ENCODE measurements around the gene RAI1.

RAI1 gene

DNA sequence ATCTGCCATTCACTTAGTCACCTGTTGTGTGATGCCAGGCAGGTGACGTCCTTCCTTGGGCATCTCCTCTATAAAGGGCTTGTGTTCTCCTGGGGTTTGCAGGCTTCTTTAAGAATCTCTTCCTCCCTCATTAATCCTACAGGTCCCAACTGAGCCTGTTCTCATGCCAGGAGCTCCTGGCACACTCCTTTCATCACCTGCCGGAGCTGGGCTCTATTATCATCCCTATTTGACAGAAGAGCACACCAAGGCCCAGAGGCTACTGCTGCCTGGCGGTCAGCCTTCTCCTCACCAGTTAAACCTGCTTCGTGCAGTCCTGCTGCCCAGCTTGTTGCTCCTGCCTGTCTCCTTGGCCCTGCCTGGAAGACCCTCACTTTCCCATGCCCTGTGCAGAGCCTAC, 51.2 kb downstream of the RAI1 start:
- DNase-seq (ENCODE audit: low spot score), result peak; percentile 45

DNA sequence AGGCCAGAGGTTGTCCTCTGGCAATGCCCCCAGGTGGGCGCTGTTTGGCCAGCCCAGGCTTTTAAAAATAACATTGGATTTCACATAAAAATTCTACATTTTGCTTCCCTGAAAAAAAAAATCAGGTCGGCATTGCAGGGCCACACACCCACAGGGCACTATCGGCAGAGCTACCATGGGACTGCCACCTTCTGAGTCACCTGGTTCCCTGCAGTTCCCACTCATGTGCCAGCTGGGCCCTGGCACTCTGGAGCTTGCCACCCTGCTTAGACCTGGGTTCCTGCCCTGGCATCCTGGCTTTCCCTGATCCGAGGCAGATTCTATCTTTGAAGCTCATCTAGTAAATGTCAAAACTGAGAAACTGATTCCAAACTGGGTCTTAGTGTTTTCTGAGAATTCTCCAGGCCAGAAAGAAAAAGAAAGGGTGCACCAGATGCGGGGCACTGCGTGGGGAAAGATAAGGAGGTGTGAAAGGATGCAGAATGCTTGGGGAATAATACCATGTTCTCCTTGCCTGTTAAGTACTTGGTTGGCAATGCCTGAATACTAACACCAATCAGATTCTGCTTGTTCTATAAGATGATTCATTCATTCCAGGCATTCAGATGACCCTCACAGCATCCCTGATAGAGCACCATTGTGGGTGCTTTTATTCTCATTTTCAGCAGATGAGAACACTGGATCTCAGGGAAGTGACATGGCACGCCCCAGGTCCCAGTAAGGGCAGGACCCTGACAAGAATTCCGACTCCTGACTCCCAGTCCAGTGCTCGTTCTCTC, 51.8 kb downstream of the RAI1 start:
- peak; percentile 69 for DNase-seq (ENCODE audit: low spot score)

DNA sequence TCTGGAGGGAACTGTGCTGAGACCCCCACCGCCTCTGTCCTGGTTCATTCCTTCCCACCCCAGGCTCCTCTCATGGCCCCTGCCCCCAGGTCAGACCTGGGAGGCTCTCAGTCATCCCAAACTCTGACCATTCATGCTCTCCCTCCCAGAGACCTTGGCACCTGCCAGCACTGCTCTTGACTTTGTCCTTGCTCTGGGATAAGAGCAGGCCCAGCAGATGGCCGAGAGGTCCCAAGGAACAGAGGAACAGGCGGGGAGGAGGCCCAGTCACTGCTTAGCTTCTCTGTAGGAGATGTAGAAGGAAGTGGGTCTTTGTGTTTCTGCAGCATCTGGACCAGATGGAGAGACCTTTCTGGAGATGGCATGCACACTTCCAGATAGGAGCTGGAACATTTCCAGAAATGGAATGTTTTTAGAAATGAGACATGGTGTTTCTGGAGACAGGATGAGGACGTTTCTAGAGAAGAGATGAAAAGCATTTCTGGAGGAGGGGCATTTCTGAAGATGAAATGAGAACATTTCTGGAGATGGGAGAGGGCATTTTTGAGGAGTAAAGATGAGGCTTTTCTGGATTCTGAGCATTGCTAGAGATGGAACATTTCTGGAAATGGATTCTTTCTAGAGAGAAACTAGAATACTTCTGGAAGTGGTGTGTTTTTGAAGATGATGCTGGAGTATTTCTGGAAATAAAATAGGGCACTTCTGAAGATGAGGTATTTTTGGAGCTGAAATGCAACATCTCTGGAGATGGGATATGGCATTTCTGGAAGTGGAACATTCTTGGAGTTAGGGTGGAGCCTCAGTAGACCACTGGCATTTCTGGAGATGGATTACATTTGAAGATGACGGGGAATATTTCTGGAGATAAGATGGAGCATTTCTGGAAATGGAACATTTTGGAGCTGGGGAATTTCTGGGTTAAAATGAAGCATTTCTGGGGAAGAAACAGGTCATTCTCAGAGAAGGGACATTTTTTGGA, 55.2 kb downstream of the RAI1 start:
- no peak for DNase-seq (ENCODE audit: low spot score)

DNA sequence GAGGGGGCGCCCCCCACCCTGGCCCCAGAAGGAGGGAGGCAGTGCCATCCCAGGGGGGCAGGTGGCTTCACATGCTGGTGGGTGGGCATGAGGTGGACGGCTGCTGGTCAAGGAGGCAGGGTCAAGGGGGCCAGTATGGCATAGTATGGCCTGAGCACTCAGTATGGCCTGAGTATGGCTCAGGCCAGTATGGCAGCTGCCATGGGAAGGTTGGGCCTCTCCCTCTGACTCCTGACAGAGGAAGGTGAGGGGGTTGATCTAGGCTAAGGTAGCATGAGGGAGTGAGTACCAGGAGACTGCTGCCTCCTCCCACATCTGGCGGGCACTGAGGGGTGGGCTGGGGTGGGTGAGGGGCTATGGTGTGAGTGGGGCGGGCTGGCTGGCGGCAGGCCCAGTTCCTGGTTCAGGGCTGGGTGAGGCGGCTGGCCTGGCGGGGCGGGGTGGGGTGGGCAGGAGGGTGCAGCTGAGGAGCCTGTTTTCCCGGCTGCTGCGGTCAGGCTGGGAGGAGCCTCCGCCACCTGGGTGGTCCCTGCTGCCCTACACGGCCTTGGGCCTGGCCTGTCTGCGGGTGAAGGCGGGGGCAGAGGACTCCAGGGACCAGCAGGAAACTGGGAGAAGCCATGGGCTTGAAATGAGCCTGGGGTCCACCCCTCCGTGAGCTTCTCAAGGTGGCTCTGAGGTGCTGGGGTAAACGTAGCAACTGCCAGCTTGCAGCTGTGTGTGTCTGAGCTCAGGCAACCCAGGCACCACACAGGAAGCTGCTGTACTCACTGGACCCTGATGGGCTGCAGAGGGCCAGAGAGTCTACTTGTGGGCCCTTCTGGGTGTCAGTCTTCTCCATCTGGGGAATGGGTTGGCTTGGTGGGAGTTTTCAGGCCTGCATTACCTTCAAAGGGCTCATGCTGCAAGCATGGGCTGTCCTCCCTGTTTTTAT, 57.0 kb downstream of the RAI1 start:
- peak; percentile 43 for DNase-seq (ENCODE audit: low spot score)

DNA sequence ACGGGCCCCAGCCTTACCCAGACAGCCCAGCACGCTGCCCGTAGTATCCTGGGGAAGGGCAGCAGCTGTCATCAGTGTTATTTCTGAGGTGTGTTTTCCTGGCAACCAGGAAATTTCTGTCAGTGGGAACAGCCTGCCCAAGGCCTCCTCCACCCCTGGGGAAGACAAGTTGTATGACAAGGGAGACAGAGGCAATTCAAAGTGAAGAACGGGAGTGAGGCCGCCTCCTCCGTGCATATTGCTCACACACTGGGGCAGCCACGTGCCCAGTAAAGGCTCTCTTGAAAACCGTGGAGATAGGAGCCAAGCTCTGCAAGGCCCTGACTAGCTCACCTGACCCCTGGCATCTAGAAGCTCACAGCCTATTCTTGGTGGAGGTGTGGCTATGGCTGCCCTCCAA, 57.6 kb downstream of the RAI1 start:
- DNase-seq (ENCODE audit: low spot score), result no peak

DNA sequence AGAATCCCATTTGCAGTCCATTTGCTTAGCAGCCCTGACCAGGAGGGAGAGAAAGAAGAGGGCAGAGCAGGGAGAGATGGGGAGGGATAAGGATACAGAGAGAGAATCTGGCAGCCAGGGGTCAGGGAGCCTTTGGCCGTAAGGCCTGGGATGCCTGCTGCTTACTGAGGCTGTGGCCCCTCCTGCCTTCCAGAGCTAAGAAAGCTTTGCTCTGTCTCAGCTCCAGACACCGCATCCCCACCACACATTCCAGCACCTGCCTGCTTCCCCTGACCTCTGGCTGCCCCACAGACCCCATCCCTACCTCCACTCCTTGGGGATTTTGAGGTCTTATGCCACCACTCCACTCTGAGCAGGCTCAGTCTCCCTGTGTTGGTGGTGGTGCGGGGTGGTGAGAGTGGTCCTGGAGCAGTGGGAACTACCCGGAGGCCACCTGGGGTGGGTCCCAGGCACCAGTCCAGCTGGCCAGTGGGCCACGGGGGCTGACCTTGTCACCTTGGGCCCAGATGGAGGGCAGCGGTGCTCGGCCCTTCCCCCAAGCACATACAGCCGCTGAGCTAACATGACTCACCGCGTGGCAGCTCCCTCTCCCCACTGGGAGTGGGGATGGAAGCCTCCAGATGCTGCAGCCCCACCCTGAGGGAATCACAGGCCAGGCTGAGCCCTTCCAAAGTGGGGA, 58.3 kb downstream of the RAI1 start:
- DNase-seq (ENCODE audit: low spot score), result peak; percentile 40

DNA sequence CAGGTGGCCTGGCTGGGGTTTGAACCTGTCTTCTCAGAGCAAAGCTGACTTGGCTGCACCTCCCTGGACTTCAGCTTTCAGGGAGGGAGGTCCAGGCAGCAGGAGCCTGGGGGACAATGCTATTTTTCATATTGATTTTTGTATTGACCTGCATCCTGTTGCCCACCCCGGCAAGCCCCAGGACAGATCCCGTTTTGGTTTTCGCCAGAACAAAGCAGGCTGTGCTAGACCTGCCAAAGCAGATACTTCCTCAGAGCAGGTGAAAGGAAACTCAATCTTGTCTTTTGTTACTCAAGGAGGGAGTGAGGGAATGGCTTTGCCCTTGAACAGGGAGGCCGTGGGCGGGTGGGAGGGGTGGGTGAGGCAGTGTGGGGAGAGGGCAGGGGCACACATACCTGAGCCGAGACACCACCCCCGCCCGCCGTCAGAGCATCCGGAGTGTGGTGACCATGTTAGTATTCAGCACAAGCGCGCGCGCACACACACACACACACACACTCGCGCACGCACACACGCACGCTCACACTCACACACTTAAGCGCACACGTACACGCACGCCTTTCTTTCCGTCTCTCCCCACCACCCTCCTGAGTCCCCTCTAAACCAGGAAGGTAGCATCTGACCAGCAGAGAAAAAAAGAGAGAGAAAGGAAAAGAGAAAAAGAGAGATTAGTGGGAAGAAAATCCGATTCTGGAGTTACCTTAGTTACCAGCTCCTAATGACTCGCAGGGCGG, 59.5 kb downstream of the RAI1 start:
- peak; percentile 28 for DNase-seq (ENCODE audit: low spot score)

DNA sequence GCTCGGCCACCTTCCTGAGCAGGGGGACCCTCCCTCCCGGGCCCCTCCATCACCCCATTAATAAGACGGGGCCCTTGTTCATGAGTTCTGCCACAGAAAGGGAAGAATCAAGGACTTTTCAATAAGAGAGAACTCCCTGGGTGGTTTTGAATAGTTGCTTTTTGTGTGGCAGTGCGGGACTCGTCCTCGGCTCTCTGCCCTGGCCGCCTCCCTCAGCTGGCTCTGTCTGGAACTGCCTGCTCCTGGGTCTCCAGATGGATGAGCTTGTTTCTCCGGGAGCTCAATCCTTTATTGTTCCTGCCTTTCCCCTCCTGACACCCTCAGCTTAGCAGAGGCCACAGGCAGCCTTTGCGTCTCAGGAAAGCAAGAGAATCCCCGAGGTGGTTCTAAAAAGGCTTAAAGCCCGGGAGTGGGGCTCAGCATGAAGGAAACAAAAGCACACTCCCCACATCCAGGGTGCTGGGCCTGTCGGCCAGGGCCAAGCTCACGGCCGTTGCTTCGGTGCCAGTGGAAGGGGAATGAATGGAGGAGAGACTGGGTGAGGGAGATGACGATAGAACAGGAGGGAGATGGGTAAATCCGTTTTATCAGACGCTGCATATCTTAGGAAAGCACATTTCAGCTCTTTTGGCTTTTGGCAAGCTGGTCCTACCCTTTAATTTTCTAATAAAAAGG, 60.2 kb downstream of the RAI1 start:
- no peak for DNase-seq (ENCODE audit: low spot score)

DNA sequence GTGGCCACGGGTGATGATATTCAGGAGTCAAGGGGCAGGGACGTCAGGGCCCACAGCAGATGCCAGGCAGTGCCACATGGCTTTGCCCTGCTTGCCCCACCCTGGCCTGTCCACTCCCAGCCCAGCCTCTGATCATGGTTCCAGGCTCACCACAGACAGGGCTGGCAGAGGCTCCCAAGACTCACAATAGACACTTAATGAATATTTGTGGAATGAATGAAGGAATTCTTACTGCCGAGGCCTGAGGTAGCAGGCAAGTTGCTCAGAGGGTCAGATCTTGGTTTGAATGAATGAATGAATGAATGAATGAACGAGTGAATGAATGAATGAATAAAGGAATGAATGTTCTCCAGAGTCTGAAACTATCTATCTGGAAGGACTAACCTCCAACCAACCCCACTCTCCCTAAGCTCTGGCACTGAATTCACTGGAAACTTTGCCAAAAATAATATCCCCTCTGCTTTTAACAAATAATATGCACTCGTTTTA, 60.9 kb downstream of the RAI1 start:
- no peak for DNase-seq (ENCODE audit: low spot score)

DNA sequence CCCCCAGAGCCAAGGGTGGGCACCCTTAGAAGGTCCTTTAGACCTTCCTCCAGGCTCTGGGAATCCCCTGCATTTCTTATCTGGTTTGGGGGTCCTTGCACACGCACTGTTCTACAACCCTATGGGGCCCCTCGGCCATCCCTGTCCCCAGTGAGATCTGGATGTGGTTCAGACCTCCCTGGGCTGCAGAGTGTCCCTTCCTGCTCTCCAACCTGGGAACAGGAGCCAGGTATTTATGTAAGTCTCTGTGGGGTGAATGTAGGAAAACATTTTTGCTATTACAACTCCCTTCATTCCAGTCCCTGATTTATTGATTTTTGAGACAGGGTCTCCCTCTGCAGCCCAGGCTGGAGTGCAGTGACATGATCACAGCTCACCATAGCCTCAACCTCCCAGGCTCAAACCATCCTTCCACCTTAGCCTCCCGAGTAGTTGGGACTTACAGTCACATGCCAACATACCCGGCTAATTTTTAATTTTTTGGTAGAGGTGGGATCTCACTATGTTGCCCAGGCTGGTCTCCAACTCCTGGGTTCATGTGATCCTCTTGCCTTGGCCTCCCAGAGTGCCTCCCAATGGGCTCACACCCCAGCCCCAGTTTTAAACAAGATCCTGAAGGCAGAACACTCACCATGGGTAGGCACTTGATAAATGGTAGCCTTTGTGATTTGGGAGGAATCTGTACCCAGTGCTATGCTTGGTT, 61.6 kb downstream of the RAI1 start:
- no peak for DNase-seq (ENCODE audit: low spot score)

DNA sequence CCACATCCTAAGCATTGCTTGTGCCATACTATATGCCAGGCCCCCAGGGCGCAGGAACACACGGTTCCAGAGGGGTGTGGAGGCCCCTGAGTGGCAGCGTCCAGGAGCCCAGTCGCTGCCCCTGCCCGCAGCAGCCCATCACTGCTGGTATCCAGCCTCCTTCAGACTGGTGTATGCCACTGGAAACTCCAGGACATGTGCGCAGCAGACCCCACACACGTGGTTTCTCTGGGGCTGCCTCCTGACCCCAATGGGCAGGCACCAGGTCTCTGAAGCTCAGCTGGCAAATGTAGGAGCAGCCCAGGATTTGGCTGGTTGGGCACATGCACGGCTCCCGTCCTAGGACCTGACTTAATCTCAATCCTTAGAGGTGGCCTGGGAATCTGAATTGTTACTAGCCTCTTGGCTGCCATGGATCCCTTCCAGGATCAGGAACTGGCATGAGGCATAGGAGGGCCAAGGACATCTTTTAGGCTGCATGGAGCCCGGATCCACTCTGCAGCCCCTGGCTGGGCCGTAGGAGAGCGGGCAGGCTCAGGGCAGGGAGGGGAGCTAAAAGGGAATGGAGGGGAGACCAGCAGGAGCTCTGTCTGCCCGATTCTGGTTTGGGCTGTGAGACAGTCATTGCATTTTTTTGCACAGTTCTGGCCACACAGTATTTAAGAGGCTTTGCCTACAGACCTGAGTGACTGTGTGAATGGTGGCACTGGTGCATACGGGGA, 62.3 kb downstream of the RAI1 start:
- no peak for DNase-seq (ENCODE audit: low spot score)

DNA sequence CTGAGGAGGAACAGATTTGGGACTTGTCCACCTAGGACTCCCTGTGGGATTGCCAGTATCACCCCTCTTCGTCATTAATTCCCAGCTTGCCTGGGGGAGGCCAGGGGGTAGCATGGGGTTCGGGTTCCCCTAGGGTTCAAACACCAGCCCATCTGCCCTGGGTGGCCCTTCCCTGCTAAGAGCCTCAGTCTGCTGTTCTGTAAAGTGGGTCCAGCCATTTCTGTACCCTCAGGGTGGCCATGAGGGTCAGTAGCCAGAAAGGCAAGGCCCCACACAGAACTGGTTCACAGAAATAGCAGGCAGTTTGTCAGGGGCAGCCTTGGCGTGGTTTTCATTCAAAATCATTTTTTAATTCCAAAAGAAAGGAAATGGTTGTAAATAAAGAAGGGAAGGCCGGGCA, 62.9 kb downstream of the RAI1 start:
- DNase-seq (ENCODE audit: low spot score), result no peak

DNA sequence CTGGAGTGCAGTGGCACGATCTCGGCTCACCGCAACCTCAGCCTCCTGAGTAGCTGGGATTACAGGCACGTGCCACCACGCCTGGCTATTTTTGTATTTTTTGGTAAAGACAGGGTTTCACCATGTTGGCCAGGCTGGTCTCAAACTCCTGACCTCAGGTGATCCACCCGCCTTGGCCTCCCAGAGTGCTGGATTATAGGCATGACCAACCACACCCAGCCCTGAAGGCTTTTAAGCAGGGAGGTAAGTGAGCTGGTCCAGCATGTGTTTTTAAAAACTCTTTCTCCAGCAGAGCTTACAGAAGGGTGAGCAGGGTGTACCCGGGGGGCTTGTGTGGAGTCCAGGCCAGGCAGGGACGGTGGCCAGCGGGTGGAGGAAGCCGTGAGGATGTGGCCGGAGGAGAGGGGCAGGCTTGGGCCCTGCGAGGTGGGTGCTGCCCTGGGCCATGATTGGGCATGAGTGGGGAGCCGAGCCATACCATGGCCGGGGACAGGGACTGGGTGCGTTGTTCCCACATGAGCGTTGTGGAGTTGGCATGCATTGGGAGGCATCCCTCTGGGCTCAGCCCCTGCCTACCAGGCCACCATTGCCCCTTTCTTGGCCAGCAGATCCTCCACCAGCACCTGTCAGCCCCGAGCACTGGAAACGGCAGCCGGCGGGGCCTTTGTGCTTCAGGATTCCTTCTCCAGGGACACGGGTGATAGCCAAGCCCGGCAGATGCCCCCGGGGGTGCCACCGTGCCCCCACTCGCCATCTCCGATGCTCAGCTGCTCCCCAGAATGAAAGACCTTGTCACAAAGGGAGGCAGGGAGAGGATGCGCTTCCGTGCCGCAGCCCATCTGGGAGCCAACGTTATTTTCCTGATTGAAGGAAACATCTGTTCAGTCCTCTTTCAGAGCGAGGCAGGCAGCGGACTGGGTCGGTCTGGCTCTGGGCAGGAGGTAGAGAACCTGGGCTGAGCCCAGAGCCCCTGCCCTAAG, 64.5 kb downstream of the RAI1 start:
- no peak for DNase-seq (ENCODE audit: low spot score)

DNA sequence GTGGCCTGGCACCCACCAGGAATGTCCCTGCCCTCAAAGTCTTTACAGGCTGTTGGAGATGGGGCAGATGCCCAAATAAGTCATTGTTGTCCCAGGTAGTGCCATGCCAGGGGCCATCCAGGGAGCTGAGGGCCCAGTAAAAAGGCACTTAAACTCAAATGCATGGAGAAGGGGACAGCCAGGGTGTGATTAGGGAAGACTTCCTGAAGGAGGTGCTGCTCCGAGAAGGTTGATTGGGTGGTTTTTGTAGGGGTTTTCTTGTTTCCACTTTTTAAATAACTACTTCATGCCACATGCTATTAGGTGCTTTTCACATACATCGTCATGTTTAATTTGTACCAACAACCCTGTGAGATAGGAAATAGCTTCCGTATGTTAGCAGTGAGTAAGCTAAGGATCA, 66.9 kb downstream of the RAI1 start:
- no peak for DNase-seq (ENCODE audit: low spot score)

DNA sequence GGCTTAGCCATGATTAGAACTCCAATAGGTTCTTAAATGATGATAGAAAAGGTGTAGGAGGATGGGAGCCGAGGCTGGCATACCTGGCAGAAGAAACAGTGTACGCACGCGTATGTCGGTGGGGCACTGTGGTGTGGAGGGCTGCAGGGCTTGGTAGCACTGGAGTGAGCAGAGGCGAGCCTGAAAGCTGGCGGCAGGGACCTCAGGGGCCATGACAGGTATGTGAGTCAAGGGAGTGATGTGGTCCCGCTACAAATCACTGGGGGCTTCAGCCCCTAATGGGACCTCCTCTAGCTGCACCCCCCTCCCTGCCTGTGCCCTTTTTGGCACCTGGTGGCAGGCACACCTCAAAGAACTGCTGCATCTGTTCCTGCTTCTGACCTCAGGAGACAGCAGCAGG, 67.3 kb downstream of the RAI1 start:
- no peak for DNase-seq (ENCODE audit: low spot score)

DNA sequence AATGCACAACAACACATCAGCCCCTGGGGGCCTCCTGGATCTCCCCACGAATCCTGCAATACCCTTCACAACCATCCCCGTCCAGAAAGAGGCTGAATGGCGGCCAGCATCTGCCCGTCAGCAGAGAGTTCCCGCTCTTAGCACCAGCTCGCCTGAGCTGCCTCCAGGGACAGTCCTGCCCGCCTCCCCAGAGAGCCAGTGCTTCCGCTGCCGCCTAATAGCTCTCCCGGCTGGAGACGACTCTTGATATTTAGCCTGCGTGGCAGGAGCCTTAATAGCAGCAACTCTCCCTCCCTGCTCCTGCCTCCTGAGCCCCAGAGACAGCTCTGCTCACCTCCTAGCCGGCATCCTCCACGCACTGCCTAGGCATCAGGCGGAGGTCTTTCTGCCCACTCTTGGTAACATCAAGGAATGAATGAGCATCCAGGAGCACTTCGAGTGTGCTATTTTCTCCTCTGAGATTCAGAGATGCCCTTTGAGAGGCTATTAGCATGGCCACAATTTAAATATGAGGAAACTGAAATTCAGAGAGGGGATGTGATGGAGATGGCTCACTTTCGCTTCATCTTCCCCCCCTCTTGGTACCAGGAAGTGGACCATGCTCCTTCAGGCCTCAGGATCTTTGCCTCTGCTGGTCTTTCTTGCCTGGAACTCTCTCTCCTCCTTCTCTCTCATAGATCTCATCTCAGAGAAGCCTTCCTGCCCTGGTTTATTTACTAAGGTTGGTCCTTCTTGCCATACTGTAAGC, 67.9 kb downstream of the RAI1 start:
- no peak for DNase-seq (ENCODE audit: low spot score)

DNA sequence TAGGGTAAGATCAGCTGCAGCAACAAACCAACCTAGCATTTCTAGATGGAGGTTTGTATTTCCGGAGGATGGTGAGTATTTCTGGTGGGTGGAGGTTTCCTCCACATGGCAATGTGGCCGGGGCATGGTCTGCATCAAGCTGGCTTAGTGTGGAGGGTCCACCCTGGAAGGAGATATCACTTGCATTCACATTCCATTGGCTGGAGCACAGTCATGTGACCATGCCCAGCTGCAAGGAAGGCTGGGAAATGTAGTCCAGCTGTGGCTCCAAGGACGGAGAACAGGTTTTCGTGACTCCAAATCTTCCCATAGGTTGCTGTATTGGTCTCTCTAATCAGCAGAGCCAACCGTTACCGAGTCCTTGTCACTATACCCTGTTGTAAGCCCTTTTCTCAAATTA, 68.7 kb downstream of the RAI1 start:
- no peak for DNase-seq (ENCODE audit: low spot score)

Data from kidney tubule cell (primary cell).